ENCODE data around the gene ZFAND6.
"Not testable (repeated sequence)": the region's sequence is repeated elsewhere in the genome, so short reads cannot be mapped to it uniquely, and the experiment has no call there.

The ZFAND6 gene

DNA sequence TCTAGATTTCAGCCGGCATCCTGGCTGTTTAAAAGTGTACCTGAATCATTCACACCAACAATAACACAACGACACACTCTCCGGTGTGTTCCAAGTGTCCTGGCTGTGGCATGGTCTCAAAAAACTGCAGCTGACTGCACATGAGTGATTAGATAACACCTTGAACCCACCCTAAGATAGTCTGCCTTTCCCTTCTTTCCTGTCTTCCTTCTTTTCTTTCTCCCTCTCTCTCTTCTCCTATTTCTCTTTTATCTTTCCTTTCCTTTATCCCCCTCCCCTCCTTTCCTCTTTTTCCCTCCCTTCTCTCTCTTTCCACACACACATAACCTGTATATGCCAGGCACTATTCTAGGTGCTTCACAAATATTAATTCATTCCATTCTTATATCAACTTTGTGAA lies 92.1 kb downstream of the ZFAND6 start:
- no peak for DNase-seq (ENCODE audit: low read depth)

DNA sequence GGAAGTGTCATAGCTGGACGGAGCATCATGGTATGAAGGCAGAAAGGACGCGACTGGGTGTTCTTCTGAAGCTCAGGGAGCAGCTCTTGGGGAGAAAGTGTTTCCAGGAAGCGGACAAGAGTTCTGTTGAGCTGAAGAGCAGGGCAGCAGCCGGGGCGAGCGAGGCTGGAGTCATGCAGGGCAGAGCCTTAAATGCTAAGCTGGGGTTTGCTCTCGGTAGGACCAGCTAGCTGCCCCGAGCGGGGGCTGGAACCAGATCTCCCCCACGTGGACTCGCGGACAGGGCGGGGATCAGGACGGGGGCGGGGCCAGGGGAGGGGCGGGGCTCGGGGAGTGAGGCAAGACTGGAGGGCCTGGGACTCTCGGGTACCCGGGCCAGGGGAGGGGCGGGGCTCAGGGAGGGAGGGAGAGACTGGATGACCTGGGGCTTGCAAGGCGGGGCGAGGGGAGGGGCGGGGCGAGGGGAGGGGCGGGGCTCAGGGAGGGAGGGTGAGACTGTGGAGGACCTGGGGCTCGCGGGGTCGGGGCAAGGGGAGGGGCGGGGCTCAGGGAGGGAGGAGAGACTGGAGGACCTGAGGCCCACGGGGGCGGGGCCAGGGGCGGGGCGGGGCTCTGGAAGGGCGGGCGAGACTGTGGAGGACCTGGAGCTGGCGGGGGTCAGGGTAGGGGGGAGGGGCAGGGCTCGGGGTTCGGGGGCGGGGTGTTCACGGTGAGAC lies 92.9 kb downstream of the ZFAND6 start:
- peak; percentile 88 for DNase-seq (ENCODE audit: low read depth)

GRCh38 chr15:80152896-80153876 lies 93.7 kb downstream of the ZFAND6 start, which contains the start of gene FAH:
FAH (plus strand) TSS chr15:80152999; CDS start chr15:80153055, 56 bp downstream.
- DNase-seq (ENCODE audit: low read depth) = peak; percentile 10

DNA sequence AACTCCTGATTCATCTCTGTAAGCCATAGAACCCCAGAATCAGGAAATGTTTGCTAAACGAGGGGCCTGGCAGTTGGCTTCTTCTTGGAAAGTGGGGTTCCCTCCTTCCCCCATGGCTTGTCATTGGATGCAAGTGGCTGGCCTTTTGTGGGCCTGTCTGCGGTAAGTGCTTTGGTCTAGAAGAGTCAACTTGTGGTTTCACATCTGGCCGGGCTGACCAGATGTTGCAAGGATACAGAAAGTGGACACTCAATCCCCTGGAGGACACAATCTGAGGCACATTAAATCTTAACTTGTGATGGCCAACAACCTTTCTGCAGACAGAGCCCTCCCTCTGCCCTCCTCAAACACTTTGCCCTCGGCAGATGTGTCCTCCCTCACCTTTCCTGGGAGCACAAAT lies 94.4 kb downstream of the ZFAND6 start:
- no peak for DNase-seq (ENCODE audit: low read depth)

GRCh38 chr15:80154336-80154735 lies 94.9 kb downstream of the ZFAND6 start:
- DNase-seq (ENCODE audit: low read depth) = no peak

DNA sequence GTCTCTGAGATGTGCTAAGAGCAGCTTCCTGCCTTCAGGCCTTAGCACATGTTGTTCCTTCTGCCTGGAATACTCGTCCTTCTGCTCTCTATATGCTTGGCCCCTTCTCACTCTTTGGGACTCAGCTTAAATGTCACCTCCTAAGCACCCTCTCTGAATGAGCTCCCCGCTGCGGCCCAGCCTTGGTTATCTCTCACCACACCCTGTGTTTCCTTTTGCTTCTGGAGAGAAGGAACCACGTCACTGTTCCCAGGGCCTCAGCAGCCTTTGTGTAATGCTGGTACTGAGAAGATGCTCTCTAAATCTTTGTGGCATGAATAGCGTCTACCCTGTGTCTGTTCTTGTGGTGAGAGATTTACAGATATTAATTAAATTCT lies 95.5 kb downstream of the ZFAND6 start:
- DNase-seq (ENCODE audit: low read depth) = no peak

- DNase-seq (ENCODE audit: low read depth) = not testable (repeated sequence)
Observed at GRCh38 chr15:80155378-80156175, 96.1 kb downstream of the ZFAND6 start.

- DNase-seq (ENCODE audit: low read depth) = no peak
Observed at GRCh38 chr15:80156176-80156720, 96.8 kb downstream of the ZFAND6 start.

GRCh38 chr15:80157215-80157614 lies 97.7 kb downstream of the ZFAND6 start:
- no peak for DNase-seq (ENCODE audit: low read depth)

DNA sequence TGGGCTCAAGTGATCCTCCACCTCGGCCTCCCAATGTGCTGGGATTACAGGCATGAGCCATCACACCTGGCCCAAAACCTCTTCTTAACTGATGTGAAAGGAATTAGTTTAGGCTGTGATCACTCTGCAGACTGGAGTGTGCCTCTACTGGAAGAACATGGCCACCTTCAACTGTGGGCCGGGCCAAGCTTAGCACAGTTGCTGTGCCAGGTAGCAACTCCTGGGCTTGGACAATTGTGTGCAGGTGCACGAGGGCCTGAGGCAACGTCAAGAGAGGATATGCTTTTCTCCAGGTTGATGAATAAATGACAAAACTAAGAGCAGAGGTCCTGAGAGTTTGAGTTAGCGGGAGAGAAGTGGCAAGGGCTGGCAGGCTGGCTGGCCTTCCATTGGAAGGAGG lies 99.8 kb downstream of the ZFAND6 start:
- DNase-seq (ENCODE audit: low read depth) = no peak

DNA sequence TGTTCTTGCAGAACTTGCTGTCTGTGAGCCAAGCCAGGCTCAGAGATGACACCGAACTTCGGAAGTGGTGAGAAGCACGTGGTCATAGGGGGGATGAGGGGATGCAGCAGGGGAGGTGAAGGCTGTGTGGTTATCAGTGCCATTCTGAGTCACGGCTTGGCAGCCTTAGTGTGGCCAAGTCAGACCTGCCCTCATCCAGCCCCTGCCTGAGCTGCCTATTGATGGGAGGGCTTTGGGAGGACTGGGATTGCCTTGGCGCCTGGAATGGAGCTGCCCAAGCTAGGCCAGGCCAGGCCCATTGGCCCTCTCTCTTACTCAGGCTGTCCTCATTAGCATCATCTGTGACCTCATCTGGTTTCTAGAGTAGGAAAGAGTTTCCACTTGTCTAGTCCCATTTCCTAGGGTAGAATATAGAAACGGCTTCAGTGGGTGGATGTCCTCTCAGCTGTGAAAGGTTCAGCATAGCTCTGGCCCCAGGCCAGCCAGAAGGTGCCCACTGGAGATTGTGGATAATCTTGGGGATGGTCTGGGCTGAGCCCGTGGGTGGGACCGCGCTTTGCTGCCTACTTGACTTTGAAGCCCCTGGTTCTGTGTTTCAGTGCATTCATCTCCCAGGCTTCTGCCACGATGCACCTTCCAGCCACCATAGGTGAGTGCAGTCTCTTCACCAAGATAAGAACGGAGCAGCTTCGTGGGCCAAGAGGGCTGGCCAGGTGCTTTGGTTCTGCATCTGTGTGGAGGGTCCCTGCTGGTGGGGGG lies 100.5 kb downstream of the ZFAND6 start:
- no peak for DNase-seq (ENCODE audit: low read depth)

DNA sequence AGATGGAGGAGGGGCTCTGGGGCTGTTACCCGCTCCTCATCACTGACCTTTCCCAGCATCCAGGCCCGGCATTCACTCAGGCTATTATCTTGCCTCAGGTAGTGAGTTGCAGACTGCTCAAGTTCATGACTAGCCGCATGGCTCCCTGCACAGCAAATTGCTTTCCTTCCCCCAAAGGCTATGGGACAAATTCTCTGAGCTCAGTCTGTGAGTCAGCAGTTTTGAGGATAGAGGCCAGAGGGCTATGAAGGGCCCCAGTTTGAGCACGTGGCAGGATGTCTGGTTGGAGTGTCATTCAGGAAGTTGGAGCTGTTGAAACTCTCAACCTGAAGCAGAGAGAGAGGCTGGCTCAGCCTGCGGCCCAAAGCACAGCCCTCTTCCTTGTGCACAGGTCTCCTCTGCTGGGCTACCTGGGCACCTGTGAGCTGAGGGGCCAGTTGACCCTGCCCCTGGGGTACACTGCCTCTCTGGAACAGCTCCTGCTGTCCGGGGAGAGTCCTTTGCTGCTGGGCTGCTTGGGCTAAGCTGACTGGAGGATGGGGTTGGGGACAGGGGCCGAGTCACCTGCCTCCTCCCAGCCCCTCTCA lies 101.2 kb downstream of the ZFAND6 start:
- DNase-seq (ENCODE audit: low read depth) = no peak

DNA sequence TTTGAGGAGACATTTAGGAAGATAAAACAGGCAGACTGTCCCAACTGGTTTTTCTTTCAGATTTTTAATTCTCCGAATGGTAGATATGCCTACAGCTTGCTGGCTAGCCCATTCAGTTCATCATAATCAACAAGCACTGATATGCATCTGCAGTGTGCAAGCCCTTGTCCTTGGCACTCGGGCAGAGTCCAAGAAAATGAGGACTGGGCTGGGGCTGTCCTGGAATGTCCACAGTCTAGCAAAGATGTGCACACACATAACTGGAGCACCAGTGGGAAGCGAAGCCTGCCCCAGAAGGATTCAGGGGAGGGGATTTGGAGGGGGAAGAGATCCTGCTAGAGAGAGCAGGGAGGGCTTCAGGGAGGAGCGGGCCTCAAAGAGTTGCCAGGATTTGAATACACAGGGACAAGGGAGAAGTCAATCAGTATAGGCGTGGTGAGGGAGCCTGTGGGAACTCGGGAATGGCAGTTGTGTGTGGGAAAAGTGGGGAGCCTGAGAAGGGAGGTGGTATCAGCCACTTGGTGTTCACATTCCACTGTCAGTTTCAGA lies 102.1 kb downstream of the ZFAND6 start:
- no peak for DNase-seq (ENCODE audit: low read depth)

- DNase-seq (ENCODE audit: low read depth) = no peak
Observed at GRCh38 chr15:80162059-80162554, 102.6 kb downstream of the ZFAND6 start.

DNA sequence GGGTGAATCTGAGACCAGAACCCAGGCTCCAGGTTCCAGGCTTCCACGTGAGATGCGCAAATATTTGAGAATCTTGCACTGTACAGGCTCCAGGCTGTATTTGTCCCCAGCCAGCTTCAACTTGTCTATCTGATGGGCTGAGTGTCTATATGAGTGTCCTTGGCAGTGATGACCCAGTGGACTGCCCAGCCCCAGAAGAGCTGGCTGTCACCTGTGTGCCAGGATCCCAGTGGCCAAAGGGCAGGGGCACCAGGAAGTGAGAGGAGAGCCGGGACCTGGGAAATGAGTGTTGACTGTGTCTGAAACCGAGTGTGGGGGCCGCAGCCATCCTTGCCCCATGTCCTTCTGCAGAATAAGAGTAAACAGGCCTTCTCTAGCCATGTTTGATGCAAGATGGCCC lies 103.7 kb downstream of the ZFAND6 start:
- no peak for DNase-seq (ENCODE audit: low read depth)

DNA sequence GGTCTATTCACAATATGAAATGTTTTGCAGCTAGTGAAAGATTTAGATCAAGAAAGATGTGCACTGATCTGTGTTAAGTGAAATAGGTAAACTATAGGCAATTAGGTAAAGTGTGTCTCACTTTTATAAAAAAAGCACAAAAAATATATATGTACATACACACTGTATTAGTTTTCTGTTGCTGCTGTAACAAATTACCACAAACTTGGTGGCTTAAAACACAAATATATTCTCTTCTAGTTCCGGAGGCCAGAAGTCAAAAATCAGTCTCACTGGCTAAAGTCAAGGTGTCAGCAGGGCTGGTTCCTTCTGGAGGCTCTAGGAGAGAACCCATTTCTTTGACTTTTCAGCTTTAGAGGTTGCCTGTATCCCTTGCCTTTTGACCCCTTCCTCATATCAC lies 104.4 kb downstream of the ZFAND6 start:
- DNase-seq (ENCODE audit: low read depth) = no peak

GRCh38 chr15:80167936-80168335 lies 108.5 kb downstream of the ZFAND6 start:
- DNase-seq (ENCODE audit: low read depth) = no peak

GRCh38 chr15:80168421-80168820 lies 108.9 kb downstream of the ZFAND6 start:
- no peak for DNase-seq (ENCODE audit: low read depth)

DNA sequence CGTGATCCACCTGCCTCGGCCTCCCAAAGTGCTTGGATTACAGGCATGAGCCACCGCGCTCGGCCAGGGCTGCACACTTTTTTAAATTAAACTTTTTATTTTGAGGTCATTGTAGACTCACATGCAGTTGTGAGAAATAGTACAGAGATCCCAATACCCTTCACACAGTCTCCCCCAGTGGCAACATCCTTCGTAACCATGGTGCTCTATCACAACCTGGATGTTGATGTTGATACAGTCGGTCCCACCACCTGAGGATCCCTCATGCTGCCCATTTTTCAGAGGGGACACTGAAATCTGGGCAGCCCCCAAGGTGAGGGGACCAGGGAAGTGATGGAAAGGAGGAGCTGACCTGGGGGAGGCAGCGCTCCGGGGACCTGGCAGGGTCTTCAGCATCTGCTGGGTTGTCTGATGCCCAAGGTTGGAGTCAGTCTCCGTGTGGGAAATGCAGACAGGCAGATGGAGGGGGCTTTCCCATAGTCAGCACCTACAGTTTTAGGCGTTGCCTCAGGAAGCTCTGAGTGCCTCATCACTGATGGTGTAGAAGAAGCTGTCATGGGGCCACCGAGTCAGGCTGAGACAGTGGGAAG lies 110.4 kb downstream of the ZFAND6 start:
- DNase-seq (ENCODE audit: low read depth) = no peak

GRCh38 chr15:80170596-80170995 lies 111.1 kb downstream of the ZFAND6 start:
- DNase-seq (ENCODE audit: low read depth) = no peak
